H1 (cell line): ENCODE measurements around the gene MRFAP1. TPM values are rescaled to one million over a fixed set of nuclear protein-coding genes. Genes with fewer than 3 reads are reported as not detected.

ENCODE experiments used
- CTCF ChIA-PET: fragments of 300-600 bp; sonication (Branson Sonifier 250); formaldehyde crosslinking; loops from one replicate; lab custom pipeline; 2021; ENCODE audit not compliant: partially characterized antibody; lab: Charles Lee
- POLR2A ChIA-PET: fragments of 300-600 bp; sonication (Branson Sonifier 250); formaldehyde crosslinking; loops from one replicate; lab custom pipeline; 2021; ENCODE audit warnings: inconsistent platforms; ENCODE audit not compliant: partially characterized antibody; lab: Charles Lee
- DNase-seq, 2 experiments: peaks; one replicate each; pipeline versions ENCODE4 v3.0.0 to v3.0.0-alpha.2; 2010 to 2022; ENCODE audit warnings: low spot score in 2 of 2, low read depth in 1 of 2, mixed read lengths in 1 of 2
- FAIRE-seq: peaks from 2 replicates; lab custom pipeline; 2011; peaks lifted over from hg19 to GRCh38; lab: Jason Lieb, UNC
- H2AFZ ChIP-seq: 2 replicates; pipeline ENCODE4 v1.8.1; 2012; ENCODE audit warnings: low read length, inconsistent platforms
- H2AK5ac ChIP-seq: 2 replicates; pipeline ENCODE4 v1.6.1; 2013; ENCODE audit warnings: low read depth, low read length
- H2BK120ac ChIP-seq: replicated peaks from 2 replicates; pipeline ENCODE3; 2013; ENCODE audit warnings: low read depth, low read length, inconsistent platforms
- H2BK12ac ChIP-seq: 2 replicates; pipeline ENCODE4 v1.6.1; 2013; ENCODE audit warnings: low read depth, low read length
- H2BK15ac ChIP-seq: 2 replicates; pipeline ENCODE4 v1.6.1; 2013; ENCODE audit warnings: low read length
- H2BK20ac ChIP-seq: 2 replicates; pipeline ENCODE4 v1.6.1; 2013; ENCODE audit warnings: low read length
- H2BK5ac ChIP-seq: 2 replicates; pipeline ENCODE4 v1.6.1; 2013; ENCODE audit warnings: low read depth, low read length
- H3K14ac ChIP-seq: 2 replicates; pipeline ENCODE4 v1.6.1; 2013; ENCODE audit warnings: inconsistent platforms; ENCODE audit not compliant: insufficient read length
- H3K18ac ChIP-seq: 2 replicates; pipeline ENCODE4 v1.6.1; 2013; ENCODE audit warnings: low read length; ENCODE audit errors: extremely low read depth
- H3K23ac ChIP-seq: 2 replicates; pipeline ENCODE4 v1.6.1; 2013; ENCODE audit warnings: inconsistent platforms; ENCODE audit not compliant: insufficient read length
- H3K23me2 ChIP-seq: 2 replicates; pipeline ENCODE4 v1.6.1; 2013; ENCODE audit warnings: low read depth, low read length
- H3K27ac ChIP-seq: 2 replicates; pipeline ENCODE4 v1.6.1; 2011; ENCODE audit warnings: low read depth, low read length, inconsistent platforms
- H3K27me3 ChIP-seq, 4 experiments: replicated peaks in 1 of 4; 1 replicate in 1 of 4; 2 replicates in 3 of 4; pipeline versions ENCODE4 v1.6.1 to v1.8.1; 2011 to 2013; ENCODE audit warnings: low read length in 3 of 4, mild to moderate bottlenecking in 3 of 4, inconsistent platforms in 2 of 4, mixed read lengths in 2 of 4, moderate library complexity in 1 of 4; ENCODE audit not compliant: control insufficient read depth in 3 of 4, insufficient read depth in 3 of 4; ENCODE audit errors: extremely low read depth in 1 of 4
- H3K36me3 ChIP-seq, 4 experiments: 2 replicates each; pipeline versions ENCODE4 v1.6.1 to v1.8.1; 2011 to 2013; ENCODE audit warnings: mild to moderate bottlenecking in 4 of 4, low read length in 3 of 4, moderate library complexity in 2 of 4, control low read depth in 1 of 4, inconsistent platforms in 1 of 4; ENCODE audit not compliant: insufficient read depth in 4 of 4, control insufficient read depth in 2 of 4
- H3K4ac ChIP-seq: replicated peaks from 2 replicates; pipeline ENCODE3; 2013; ENCODE audit warnings: low read length, low read depth, mixed read lengths, inconsistent platforms; ENCODE audit not compliant: insufficient read length
- H3K4me1 ChIP-seq, 4 experiments: replicated peaks in 1 of 4; 1 replicate in 1 of 4; 2 replicates in 3 of 4; pipeline versions ENCODE4 v1.6.1 to v1.8.1; 2011 to 2013; ENCODE audit warnings: low read length in 3 of 4, inconsistent platforms in 2 of 4, mixed read lengths in 1 of 4; ENCODE audit not compliant: insufficient read depth in 4 of 4, control insufficient read depth in 3 of 4
- H3K4me2 ChIP-seq, 2 experiments: 2 replicates each; pipeline versions ENCODE4 v1.6.1 to v1.8.1; 2011 to 2013; ENCODE audit warnings: low read depth in 2 of 2, low read length in 2 of 2, control low read depth in 1 of 2, inconsistent platforms in 1 of 2, mild to moderate bottlenecking in 1 of 2; ENCODE audit not compliant: insufficient read depth in 1 of 2
- H3K4me3 ChIP-seq, 4 experiments: fragments of 200-600, 300-600 bp in 1 of 4; sonication (generic), shearing (Covaris generic), sonication (Bioruptor Twin) in 1 of 4; 2 replicates each; pipeline versions ENCODE4 v1.5.1 to v1.8.1; 2011 to 2016; ENCODE audit warnings: low read length in 4 of 4, low read depth in 3 of 4, control low read depth in 2 of 4, inconsistent platforms in 2 of 4, mild to moderate bottlenecking in 2 of 4, mixed read lengths in 1 of 4, moderate library complexity in 1 of 4; ENCODE audit not compliant: insufficient read depth in 2 of 4; ENCODE audit errors: extremely low read depth in 1 of 4
- H3K56ac ChIP-seq: replicated peaks from 2 replicates; pipeline ENCODE3; 2013; ENCODE audit warnings: low read depth, mild to moderate bottlenecking, mixed read lengths, low read length, inconsistent platforms; ENCODE audit not compliant: insufficient read length
- H3K79me1 ChIP-seq: 2 replicates; pipeline ENCODE4 v1.6.1; 2013; ENCODE audit warnings: low read depth, low read length, control low read depth
- H3K79me2 ChIP-seq, 2 experiments: 2 replicates each; pipeline versions ENCODE4 v1.6.1 to v1.8.1; 2012 to 2013; ENCODE audit warnings: low read length in 2 of 2, mild to moderate bottlenecking in 2 of 2, inconsistent platforms in 1 of 2; ENCODE audit not compliant: insufficient read depth in 2 of 2, control insufficient read depth in 1 of 2
- H3K9ac ChIP-seq, 4 experiments: replicated peaks in 1 of 4; 1 replicate in 1 of 4; 2 replicates in 3 of 4; pipeline versions ENCODE4 v1.6.1 to v1.8.1; 2011 to 2013; ENCODE audit warnings: low read depth in 3 of 4, low read length in 3 of 4, control low read depth in 2 of 4, mild to moderate bottlenecking in 2 of 4, moderate library complexity in 2 of 4, inconsistent platforms in 1 of 4; ENCODE audit errors: extremely low read depth in 1 of 4
- H3K9me3 ChIP-seq, 2 experiments: 2 replicates each; pipeline versions ENCODE4 v1.6.1 to v1.8.1; 2012 to 2013; ENCODE audit warnings: mild to moderate bottlenecking in 2 of 2, moderate library complexity in 2 of 2, control low read depth in 1 of 2, inconsistent platforms in 1 of 2, low read depth in 1 of 2, low read length in 1 of 2, mixed read lengths in 1 of 2; ENCODE audit not compliant: insufficient read depth in 2 of 2
- H4K20me1 ChIP-seq, 2 experiments: replicated peaks in 1 of 2; 2 replicates each; pipeline versions ENCODE3 to v1.8.1; 2011 to 2013; ENCODE audit warnings: inconsistent platforms in 2 of 2, low read length in 2 of 2, mild to moderate bottlenecking in 1 of 2; ENCODE audit not compliant: insufficient read depth in 2 of 2, control insufficient read depth in 1 of 2
- H4K5ac ChIP-seq: 2 replicates; pipeline ENCODE4 v1.6.1; 2013; ENCODE audit warnings: low read length, low read depth, mixed read lengths, inconsistent platforms; ENCODE audit not compliant: insufficient read length
- H4K8ac ChIP-seq: 2 replicates; pipeline ENCODE4 v1.8.0; 2013; ENCODE audit warnings: mild to moderate bottlenecking, moderate library complexity, low read length, inconsistent platforms; ENCODE audit not compliant: insufficient read depth; ENCODE audit errors: extremely low read depth
- H4K91ac ChIP-seq: replicated peaks from 2 replicates; pipeline ENCODE3; 2013; ENCODE audit warnings: low read length, mixed read lengths, inconsistent platforms; ENCODE audit not compliant: insufficient read length
- BRCA1 ChIP-seq: IDR thresholded peaks from 2 replicates; pipeline ENCODE4 v1.6.1; 2012; ENCODE audit warnings: low read depth, low read length, improper control_type of control experiment
- CBX5 ChIP-seq: fragments of 300-800, 300-1000 bp; sonication (generic); IDR thresholded peaks from 2 replicates; pipeline ENCODE4 v1.7.1; 2016; ENCODE audit warnings: antibody characterized with exemption, low read length, low read depth
- GABPA ChIP-seq: IDR thresholded peaks from 2 replicates; pipeline ENCODE4 v1.6.1; 2011; ENCODE audit warnings: mild to moderate bottlenecking, low read length, moderate library complexity, borderline replicate concordance; ENCODE audit not compliant: insufficient read depth
- JUND ChIP-seq: IDR thresholded peaks from 2 replicates; pipeline ENCODE4 v1.6.1; 2011; ENCODE audit warnings: mild to moderate bottlenecking, improper control_type of control experiment, low read length
- KDM1A ChIP-seq: fragments of 200-600, 300-600 bp; sonication (generic); IDR thresholded peaks from 2 replicates; pipeline ENCODE4 v1.7.1; 2016; ENCODE audit warnings: mild to moderate bottlenecking, low read length, borderline replicate concordance
- RBBP5 ChIP-seq: IDR thresholded peaks from 2 replicates; pipeline ENCODE4 v1.7.1; 2012; ENCODE audit warnings: low read depth, mild to moderate bottlenecking, inconsistent platforms, low read length, moderate library complexity, borderline replicate concordance
- RFX5 ChIP-seq: IDR thresholded peaks from 2 replicates; pipeline ENCODE4 v1.6.1; 2011; ENCODE audit warnings: low read depth, low read length, improper control_type of control experiment, borderline replicate concordance
- SIN3A ChIP-seq, 2 experiments: IDR thresholded peaks in 1 of 2; conservative IDR thresholded peaks in 1 of 2; 2 replicates each; pipeline ENCODE4 v1.6.1; 2011 to 2012; ENCODE audit warnings: low read length in 2 of 2, improper control_type of control experiment in 1 of 2, low read depth in 1 of 2, mild to moderate bottlenecking in 1 of 2
- SIRT6 ChIP-seq: IDR thresholded peaks from one replicate; pipeline ENCODE4 v1.7.1; 2012; ENCODE audit warnings: low read length, inconsistent platforms
- SIX5 ChIP-seq: IDR thresholded peaks from 2 replicates; pipeline ENCODE4 v1.6.1; 2011; ENCODE audit warnings: mild to moderate bottlenecking, low read depth, low read length
- SRF ChIP-seq: IDR thresholded peaks from 2 replicates; pipeline ENCODE4 v1.6.1; 2011; ENCODE audit warnings: mild to moderate bottlenecking, low read depth, low read length, moderate library complexity
- TAF7 ChIP-seq: optimal IDR thresholded peaks from 2 replicates; pipeline ENCODE3; 2011; ENCODE audit warnings: low read depth, mild to moderate bottlenecking, inconsistent platforms, low read length, moderate library complexity, borderline replicate concordance
- TCF12 ChIP-seq: IDR thresholded peaks from 2 replicates; pipeline ENCODE4 v1.6.1; 2011; ENCODE audit warnings: low read depth, mild to moderate bottlenecking, low read length
- WGBS, 2 experiments: shearing (Covaris generic) in 1 of 2; methylation state at CpG; one replicate each; pipeline versions ENCODE4 v1.1.6 to v1.1.7; 2013 to 2015; ENCODE audit warnings: low lambda C conversion rate in 2 of 2, mixed read lengths in 2 of 2, inconsistent platforms in 1 of 2, low coverage in 1 of 2, missing lambda C conversion rate in 1 of 2; ENCODE audit not compliant: insufficient replicate concordance in 2 of 2, insufficient coverage in 1 of 2, insufficient read length in 1 of 2; ENCODE audit errors: extremely low coverage in 1 of 2, missing lambda C conversion rate in 1 of 2; 5-methylcytosine and 5-hydroxymethylcytosine counted together
- polyA plus RNA-seq, 7 experiments: library from polyadenylated mRNA; depleted of rRNA in 3 of 7; stranded (reverse) in 5 of 7; unstranded in 2 of 7; fragments of >200 nt in 5 of 7; fragments of 200-250 nt in 2 of 7; gene quantifications; 1 replicate in 5 of 7; 2 replicates in 1 of 7; 4 replicates in 1 of 7; pipeline versions ENCODE4 v1.2.1 to v1.2.3, GENCODE V29; 2011 to 2013; ENCODE audit warnings: missing spikeins in 2 of 7, mixed read lengths in 2 of 7
- total RNA-seq: library from RNA; stranded (reverse); fragmentation: NEBNext Ultra II Directional; extraction: Animal tissue kit (Norgen Biotek cat#: 25700); gene quantifications from 2 replicates; pipeline ENCODE4 v1.2.1, GENCODE V29; 2021
- TF ChIP-seq, protein P1 (sequence below): IDR thresholded peaks from 2 replicates; pipeline ENCODE4 v1.6.1; 2011; ENCODE audit warnings: low read depth, mild to moderate bottlenecking, low read length; ENCODE audit not compliant: insufficient read depth

MRFAP1 gene
- total and polyA plus RNA-seq, 2 of the 8 experiments (the other 6 are each of a cell fraction or from before 2014, with no cell fraction given) = 108 to 307 TPM

DNA sequence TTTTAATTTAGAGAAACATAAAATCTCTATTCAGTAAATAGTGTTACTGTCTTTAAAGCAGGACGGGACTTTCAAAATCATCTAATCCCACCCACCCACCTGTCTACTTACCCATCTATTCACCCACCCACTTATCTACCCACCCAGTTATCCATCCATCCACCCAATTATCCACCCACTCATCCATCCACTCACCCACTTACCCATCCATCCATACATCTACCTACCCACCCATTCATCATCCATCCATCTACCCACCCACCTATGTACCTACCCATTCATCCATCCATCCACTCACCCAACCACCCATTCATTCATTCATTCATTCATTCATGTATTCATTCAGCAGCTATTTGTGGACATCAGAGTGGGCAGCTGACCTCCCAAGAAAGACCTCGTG is 34.9 kb upstream of the MRFAP1 start:
- Histone ChIP-seq H3K79me2 (no peaks in the 10 kb centered on the region), H3K36me3 (peaks cover 0 to 7% (median 2%) of the 10 kb centered on the region in 4 experiments; a peak in 3 of 8 replicates), H3K4me3 (no peak overlapping the region), H2AK5ac (no peak overlapping the region), H2BK120ac (no peak overlapping the region), H3K4ac (no peak overlapping the region), H3K4me2 (no peak overlapping the region), H3K23me2 (peaks cover 2% of the 10 kb centered on the region; the same call in 1 of the 2 replicates), H3K56ac (no peak overlapping the region), H2BK15ac (no peak overlapping the region), H3K18ac (no peak overlapping the region), H3K27me3 (no peaks in the 10 kb centered on the region), H2BK12ac (no peak overlapping the region), H4K8ac (no peak overlapping the region), H4K20me1 (peaks cover 0 to 5% of the 10 kb centered on the region in 2 experiments), H3K27ac (no peak overlapping the region), H4K5ac (no peak overlapping the region), H3K9me3 (peaks cover 5 to 7% of the 10 kb centered on the region in 2 experiments; a peak in 3 of 4 replicates), H2BK20ac (no peak overlapping the region), H2AFZ (no peak overlapping the region), H3K23ac (no peak overlapping the region), H3K14ac (no peak overlapping the region), H2BK5ac (no peak overlapping the region), H4K91ac (no peak overlapping the region), H3K4me1 (no peaks in the 10 kb centered on the region; a peak in 2 of 7 replicates), H3K79me1 (no peaks in the 10 kb centered on the region), H3K9ac (no peak overlapping the region)
- POLR2A ChIA-PET = interaction anchor here (1.0 kb wide), 1 partner anchor 9 kb away, joined by 3 read pairs; no protein-coding TSS in a partner anchor
- CTCF ChIA-PET = interaction anchor here (1.1 kb wide), 1 partner anchor 8 kb away, joined by 3 read pairs; no protein-coding TSS in a partner anchor
- DNase-seq (no peak), FAIRE-seq (no peak)
- WGBS, 2 experiments = 100% methylated on average over 2 of the region's 2 CpGs; no CpG with 5 or more reads in 1 of the 2 experiments
- TF ChIP-seq, protein P1, sequence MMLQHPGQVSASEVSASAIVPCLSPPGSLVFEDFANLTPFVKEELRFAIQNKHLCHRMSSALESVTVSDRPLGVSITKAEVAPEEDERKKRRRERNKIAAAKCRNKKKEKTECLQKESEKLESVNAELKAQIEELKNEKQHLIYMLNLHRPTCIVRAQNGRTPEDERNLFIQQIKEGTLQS = no peak
- TF ChIP-seq KDM1A (no peak), SIRT6 (no peak), RBBP5 (no peak), CBX5 (no peak), RFX5 (no peak), BRCA1 (no peak), SIX5 (no peak), JUND (no peak), SIN3A (conservative IDR thresholded peaks at IDR 0.05 in 1 of 2, IDR thresholded peaks at IDR 0.05 in 1 of 2; ENCODE audit: low read depth in 1 of 2, low read length in 2 of 2) (no peak), GABPA (no peak), SRF (no peak), TCF12 (no peak), TAF7 (no peak)
